Umbilical cord (tissue), 2 donors: ENCODE data around the gene CYGB. TPM values are rescaled to one million over a fixed set of nuclear protein-coding genes. Genes with fewer than 3 reads are reported as not detected.
"Not testable (repeated sequence)": the region's sequence is repeated elsewhere in the genome, so short reads cannot be mapped to it uniquely, and the experiment has no call there.

ENCODE experiments used
- DNase-seq: peaks from one replicate; pipeline ENCODE4 v3.0.0-alpha.2; 2015; ENCODE audit warnings: low spot score
- total RNA-seq: library from RNA; depleted of rRNA; stranded (reverse); fragments of >200 nt; gene quantifications from one replicate; pipeline ENCODE4 v1.2.3, GENCODE V29; 2014; ENCODE audit warnings: low replicate concordance; ENCODE audit not compliant: insufficient read depth

The CYGB gene
- total RNA-seq, 1 donor from 2014 or later: 0.24 TPM

DNA sequence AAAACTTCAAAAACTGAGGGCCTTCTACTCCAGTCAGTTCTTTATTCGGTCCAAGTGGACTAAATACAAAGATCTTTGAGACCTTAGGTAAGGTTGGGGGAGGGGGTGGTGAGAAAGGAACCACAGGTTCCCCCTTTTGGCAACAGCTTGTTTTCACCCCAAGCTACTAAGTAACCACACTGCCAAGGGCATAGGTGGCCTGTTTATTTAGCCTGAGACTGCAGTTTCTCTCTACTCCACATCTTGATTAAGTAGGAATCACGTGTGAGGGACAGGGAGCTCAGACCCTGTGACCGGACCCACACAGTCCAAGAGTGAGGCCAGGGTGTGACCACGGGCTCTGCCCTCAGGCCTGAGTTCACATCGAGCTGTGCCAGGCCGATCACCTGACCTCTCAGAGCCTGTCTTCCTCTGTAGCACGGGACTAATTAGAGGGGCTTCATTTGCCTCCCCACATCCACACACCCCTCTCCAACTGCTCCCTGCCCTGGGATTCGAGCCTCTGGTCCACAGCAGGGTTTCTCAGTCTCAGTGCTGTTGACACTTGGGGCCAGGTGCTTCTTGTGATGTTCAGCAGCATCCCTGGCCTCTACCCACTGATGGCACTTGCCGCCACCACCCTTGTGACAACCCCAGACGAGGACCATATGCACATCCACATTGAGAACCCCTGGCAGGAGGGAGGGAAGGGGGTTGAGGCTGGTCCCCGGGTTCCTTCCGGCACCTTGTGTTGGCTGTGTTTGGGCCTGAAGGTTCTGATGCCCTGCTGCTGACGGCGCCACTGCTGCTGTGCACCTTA is 30.3 kb upstream of the CYGB start:
- DNase-seq: no peak

DNA sequence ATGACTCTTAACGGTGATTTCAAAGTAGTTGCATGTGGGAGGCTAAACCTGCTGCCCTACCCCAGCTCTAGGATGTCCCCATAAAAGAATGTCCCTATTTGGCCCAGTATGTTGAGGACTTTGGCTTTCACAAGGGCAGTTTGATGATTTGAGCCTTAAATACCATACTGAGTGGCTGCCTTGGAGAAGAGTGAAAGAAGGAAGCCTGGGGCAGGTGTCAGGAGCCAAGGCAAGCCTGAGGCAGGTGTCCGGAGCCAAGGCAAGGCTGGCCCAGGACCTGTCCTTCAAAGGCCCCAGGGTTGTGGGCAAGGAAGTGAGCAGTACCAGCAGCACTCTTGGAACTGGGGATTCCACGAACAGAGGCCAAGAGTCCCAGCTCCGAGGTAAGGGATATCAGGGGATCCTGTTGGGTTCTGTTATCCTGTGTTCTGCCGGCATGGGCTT is 29.5 kb upstream of the CYGB start:
- no peak for DNase-seq

DNA sequence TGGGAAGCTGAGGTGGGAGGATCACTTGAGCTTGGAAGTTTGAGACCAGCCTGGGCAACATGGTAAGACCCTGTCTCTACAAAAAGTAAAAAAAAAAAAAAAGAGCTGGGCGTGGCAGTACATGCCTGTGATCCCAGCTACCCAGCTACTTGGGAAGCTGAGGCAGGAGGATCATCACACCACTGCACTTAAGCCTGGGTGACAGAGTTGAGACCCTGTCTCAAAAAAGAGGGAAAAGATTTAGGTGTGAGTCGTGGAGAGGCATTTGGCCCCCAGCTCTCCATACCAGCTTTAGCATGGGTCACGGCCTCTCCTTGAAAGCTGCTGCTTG is 29.1 kb upstream of the CYGB start:
- DNase-seq: no peak

DNA sequence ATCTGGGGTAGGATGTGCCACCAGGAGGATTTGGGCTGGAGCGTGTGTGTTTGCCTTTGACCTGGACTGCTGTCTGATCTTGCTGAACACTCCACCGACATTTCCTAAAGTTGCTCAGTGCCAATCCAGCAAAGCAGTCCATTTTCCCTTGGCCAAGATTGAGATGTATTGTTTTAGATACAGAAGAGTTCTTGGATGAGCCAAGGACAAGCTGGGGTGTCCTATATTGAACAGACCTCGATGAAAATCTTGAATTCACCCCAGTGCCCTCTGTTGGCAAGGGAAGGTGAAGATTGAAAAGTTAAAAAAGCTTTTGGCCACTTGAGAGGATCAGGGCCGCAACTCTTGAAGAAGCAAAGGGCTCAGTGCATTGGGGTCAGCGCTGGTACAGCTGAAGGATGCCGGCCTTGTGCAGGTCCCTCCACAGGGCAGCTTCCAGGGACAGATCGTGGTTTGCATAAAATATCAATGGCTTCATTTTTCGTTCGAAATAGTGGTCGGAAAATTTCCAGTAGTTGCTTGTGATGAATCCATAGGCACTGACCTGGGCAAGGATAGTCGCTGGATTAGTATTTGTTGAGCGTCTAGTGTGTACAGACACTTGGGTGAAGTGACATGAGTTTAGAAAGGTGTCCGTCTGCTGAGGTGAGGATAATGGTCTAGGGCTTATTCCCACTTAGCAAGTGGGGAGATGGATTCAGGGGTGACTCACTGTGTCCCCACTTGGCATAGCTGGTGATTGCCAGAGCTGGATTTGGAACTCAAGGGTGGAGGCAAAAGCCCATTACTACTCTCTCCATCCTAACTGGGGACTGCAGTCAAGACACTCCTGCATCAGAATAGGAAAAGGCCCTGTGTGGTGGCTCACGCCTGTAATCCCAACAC is 28.5 kb upstream of the CYGB start:
- no peak for DNase-seq

DNA sequence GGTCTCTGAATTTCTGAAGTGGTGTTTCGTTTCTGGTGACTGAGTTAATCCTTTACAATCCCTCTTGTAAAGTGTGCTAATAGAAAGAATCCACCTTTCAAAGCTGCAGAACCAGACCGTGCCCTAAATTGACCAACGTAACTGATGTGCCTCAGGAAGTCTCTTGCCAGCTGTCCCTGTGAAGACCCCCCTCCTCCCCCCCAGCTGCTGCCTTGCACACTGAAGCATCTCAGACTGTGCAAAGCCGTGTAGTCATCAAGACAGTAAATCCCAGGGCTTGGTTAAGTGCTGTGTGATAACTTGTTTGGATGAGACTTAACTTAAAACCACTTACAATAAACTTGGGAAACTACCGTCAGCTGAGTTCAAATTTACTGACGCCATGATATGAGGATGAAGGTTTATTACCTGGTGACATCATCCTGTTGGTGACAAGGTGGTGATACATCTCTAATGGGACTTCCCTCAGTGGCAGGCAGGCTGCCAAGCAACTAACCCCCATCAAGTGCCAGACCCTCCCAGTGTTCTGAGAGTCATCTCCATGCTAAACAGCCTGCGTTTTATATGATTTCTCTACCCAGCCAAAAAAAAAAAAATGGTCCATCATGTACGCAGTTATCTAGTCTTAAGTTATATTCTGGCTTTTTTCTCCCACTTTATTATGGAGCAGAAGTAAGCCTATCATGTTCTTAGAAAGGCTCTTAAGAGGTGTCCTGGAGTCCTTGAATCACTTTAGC is 27.6 kb upstream of the CYGB start:
- peak; percentile 74 for DNase-seq

DNA sequence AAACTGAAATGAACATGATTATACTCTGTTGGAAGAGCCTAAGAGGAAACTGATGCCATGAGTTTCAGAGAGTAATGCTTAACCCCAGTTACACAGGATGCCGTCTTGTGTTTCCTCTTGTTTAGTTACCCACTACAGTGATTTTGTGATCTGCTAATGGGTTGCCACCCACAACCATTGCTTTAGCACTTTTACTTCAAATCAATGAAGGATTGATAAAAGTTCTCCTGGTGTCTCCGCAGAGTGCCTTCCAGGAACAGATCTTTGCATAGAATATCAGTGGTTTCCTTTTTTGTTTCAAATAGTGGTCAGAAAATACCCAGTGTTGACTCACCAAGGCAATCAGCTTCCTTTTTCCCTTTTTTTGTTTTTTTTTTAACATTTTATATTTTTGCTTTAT is 25.9 kb upstream of the CYGB start:
- not testable (repeated sequence) for DNase-seq

DNA sequence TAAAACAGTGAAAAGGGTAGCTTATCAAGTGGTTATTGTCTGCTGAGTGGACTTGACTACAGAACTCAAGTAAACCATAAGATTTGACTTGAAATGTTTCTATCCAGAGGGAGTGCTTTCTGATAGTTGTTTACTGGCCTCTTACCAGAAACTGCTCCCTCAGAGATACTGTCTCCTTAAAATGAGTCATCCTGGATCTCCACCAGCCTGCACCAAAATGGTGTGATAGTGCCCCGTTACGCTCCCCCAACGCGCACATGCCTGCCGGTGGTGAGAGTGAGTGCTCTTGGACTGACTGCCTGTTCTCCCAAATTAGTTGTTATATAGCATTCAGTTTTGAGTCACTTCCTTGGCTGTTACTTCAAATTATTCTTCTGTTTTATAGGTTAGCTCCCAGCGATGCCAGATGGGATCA is 25.2 kb upstream of the CYGB start:
- no peak for DNase-seq

DNA sequence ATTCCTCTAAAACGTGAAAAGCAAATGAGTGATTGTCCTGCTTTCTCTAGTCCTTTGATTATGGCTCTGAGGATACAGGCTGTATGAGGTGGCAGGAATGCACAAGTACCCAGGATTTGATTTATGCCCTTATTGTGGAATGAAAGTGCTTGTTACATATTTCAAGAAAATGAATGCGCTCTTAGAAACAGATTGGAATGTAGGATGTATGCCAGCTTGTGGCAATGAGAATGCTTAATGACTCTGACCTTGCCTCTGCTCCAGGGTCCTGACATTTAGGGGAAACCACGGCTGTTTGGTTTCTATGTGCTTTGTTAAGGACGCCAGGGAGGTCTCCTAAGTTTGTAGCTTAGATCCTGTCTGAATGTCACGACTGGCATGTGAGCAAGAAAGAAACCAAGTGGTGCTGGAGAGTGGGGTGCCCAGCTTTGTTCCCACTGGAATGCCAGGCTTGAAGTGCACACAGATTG is 24.3 kb upstream of the CYGB start:
- DNase-seq: no peak

DNA sequence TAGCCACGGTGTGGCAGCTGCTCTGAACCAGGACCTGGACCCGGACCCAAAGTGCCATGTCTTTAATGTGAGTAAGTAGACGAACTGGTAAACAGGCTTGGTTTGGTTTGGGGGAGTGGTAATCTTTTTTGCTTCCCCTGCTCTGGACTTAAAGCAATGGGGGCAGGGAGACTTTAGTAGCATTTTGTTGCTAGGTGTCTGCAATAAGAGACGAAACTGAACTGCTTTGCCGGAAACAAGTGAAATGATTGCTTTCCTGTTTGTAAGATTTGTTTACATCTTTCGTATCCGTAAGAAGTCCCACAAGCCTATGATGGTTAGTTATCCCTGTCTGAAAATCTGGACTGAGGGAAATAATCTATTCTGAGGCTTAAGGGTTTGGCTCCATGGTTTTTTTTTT is 23.8 kb upstream of the CYGB start:
- DNase-seq: no peak

DNA sequence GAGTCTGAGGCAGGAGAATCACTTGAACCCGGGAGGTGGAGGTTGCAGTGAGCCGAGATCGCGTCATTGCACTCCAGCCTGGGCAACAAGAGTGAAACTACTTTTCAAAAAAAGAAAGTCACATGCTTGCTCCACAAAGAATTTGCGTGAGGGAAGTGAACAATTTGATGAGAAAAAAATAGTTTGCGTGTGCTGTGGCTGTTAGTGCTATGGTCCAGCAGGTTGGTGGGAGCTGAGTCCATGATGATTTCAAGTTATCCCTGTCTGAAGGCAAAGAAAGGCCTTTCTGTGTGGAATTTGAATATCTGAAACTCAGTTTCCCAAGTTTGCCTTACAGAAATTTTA is 23.3 kb upstream of the CYGB start:
- no peak for DNase-seq

DNA sequence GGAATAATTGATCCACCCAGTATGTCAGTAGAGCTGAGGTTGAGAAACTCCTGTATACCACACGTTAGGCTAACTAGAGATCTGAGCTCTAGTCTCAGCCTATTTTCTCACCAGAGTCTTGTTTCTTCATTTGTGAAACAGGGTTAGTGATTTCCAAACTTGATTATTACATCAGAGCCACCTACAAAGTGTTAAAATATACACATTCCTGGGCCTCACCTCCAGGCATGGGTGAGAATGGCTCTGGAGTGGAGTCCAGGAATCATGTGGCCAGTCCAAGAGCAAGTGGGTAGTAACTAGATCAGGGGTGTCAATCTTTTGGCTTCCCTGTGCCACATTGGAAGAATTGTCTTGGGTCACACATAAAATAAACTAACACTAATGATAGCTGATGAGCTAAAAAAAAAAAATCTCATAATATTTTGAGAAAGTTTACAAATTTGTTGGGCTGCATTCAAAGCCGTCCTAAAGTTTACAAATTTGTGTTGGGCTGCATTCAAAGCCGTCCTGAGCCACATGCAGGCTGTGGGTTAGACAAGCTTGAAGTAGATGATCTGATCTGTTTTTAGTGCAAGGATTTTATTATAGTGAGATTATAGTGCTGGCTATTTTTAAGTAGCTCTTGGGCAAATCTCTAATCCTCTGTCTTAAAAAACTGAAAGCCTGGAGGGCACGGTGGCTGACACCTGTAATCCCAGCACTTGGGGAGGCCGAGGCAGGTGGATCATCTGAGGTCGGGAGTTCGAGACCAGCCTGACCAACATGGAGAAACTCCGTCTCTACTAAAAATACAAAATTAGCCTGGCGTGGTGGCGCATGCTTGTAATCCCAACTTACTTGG is 22.7 kb upstream of the CYGB start:
- no peak for DNase-seq

DNA sequence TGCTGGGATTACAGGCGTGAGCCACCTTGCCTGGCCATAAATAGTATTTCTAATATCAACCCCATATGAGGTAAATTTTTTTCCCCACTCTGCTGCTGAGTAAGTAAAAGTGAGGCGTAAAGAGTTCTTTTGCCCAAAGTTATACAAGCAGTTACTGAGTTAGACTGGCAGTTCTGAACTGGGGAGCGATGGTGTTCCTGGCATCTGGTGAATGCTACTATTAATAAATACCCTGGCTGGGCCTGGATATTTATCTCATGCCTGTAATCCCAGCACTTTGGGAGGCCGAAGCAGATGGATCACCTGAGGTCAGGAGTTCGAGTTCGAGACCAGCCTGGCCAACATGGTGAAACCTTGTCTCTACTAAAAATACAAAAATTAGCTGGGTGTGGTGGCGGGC is 22.0 kb upstream of the CYGB start:
- not testable (repeated sequence) for DNase-seq

DNA sequence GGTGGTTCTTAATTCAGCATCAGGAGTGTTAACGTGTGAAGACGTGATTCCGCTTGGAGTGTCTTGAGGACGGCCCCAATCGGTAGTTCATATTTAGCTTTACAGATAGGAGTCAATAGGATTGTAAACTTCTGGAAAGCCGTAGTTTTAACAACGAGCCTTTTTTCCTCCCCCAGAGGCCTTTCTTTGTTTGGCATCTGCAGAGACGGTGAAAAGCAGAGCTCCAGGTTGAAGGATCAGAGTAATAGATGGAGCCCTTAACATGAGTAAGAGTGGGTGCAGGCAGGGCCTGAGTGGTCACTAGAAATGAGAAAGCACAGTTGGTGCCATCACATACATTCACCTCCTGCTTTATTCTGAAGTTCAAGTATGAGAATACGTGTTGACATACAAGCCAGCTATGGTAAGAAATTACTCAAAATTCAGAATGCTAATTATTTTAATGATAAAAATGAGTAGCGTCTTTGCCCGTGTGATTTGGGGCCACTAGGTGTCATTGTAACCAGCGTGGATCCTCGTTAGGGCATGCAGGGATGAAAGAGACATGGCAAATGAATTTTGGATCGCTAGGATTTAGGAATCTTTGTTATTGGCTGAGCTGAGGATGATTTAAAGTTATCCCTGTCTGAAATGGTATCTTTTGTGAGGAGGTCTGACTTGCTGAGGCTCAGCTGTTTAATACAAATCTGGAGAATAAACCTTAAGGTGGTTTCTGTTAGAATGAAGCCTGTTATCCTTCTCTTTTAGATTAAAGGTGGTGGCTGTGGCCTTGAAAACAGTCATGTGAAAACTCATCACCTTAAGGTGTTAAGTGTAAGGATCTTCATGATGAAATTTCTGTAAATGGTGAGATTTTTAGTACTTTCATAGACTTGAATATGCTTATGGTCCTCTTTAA is 20.9 kb upstream of the CYGB start:
- no peak for DNase-seq

DNA sequence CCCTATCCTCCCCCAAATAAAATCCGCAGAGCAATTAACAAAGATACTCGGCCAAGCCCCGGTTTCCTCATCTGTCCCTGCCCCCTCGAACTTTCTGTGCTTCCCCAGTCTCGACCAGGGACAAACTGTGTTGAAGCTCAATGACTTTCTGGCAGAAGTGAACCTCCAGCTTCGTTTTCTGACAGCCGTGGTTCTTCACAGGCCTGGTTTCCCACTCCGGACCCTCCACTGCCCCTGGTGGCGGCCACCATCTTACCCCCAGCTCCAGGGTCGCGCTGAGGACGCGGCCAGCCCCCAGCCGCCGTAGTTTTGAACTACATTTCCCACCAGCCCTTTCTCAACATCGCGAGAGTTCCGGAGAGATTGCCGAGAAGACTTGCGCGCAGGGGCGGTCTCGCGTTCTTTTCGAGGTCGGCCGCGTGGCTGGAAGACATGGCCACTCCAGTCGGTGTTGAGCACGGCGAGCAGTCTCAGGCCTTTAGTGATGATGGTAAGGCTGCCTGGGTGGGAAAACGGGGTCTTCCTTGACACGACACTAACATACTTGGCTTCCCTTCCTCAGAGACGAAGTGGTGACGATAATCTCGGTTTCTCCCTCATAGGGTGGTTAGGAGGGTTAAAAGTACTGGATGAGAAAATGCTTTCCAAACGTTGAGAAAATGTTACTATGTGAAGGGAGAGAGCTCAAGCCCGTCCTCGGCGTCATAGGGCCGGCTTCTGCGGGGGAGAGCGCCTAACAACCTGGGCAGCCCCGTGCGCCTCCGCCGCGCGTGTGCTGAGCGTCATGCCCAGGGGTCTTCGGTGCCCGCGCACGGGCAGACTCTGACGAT is 20.1 kb upstream of the CYGB start:
- DNase-seq: peak; percentile 98

DNA sequence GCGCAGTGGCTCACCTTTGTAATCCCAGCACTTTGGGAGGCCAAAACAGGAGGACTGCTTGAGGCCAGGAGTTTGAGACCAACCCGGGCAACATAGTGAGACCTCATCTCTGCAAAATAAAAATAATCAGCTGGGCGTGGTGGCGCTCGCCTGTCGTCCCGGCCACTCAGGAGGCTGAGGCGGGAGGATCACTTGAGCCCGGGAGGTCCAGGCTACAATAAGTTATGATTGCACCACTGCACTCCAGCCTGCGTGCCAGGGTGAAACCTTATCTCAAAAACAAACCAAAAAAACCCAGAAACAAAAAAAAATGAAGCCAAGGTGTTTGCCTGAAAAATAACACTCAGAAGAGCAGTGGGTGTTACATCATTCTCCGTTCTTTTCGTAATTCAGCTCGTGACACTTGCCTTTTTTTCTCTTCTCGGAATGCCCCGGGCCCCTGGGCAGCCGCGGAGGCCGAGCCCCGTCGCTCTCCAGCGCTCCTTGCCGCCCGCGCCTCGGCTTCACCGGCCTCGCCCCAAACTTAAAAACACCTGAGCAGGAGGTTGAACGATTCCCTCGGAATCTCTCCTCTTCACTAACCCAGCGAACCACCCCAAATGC is 19.4 kb upstream of the CYGB start:
- DNase-seq: no peak

DNA sequence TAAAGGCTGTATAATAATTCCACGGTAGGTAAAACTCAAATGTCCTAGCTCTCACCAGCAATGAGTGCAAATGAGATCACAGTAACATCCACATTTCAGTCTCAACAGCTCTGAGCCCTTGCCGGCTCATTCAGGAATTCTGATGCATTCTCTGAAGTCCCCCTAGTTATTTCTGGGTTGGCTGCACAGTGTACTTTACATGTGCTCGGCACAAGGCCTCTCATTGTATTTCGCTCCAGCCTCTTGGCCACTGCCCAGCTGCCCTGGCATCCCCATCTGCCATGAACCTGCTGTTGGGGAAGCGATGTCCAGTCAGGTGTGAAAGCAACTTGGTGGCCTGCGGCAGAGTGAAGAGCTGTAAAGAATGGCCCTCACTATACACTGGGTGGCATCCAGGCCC is 16.6 kb upstream of the CYGB start:
- no peak for DNase-seq

DNA sequence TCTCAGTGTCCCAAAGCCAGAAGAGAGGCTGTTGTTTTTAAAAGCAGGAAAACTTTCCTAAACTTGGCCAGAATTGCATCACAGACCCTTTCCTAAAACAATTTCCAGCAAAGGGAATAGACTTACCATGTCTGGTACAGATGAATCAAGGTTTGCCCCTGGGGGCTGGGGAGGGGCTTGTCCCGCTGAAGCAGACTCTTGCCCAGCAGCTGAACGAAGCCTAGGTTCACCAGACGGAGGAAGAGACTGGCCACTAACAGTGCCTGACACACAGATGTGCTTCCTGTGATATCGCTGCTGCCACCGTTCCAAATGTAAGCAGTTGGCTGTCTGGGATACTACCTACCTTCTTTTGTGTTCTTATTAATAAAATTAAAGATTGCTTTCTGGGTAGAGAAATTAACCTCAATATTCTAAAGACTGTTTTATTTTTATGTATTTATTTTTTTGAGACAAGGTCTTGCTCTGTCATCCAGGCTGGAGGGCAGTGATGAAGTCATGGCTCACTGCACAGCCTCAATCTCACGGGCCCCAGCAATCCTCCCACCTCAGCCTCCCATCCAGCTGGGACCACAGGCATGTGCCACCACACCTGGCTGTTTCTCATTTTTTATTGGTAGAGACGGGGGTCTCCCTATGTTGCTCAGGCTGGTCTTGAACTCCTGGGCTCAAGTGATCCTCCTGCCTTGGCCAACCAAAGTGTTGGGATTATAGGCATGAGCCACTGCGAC is 15.8 kb upstream of the CYGB start:
- no peak for DNase-seq

DNA sequence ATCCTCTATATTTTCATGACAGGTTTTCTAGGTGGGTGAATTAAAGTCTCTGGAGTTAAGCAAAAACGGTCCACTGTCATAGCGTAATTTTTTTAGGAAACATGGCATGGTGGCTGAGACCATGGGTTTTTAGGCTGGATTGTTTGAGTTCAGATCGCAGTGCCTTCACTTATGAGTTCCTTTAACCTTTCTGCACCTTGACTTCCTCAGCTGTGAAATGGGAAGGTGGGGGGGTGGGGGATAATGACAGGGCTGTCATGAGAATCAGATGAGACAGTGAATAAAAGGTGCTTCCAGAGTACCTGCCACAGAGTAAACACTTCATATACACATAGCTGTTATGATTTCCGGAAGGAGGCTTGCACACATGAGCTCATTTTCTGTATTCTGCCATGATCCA is 14.2 kb upstream of the CYGB start:
- no peak for DNase-seq
